Measurements from ENCODE around the gene NCOA3. TPM values are rescaled to one million over a fixed set of nuclear protein-coding genes. Genes with fewer than 3 reads are reported as not detected.
A peak's percentile ranks its signal among the peaks of the same experiment; 100 is the strongest.

Gene NCOA3
- total RNA-seq, 1 donor from 2014 or later = 23.8 TPM

DNA sequence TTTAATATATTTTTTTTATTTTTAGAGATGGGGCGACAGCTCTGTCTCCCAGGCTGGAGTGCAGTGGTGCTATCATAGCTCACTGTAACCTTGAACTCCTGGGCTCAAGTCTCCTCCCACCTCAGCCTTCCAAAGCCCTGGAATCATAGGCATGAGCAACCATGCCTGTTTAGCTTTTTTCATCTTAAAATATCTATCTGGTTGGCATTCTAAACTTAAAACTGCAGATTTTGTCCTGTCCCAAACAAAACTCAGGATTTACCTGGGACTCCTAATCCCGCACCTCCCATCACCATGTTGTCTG, 158.9 kb downstream of the NCOA3 start:
- intact Hi-C loops (cut with micrococcal nuclease) = no loop called here
- H3K27me3 ChIP-seq (ENCODE audit: low read depth) = no peaks in the 10 kb centered on the region
- H3K4me3 ChIP-seq = no peak overlapping the region
- no peak overlapping the region for H3K27ac ChIP-seq (replicated peaks)
- peaks cover 26% of the 10 kb centered on the region for H3K4me1 ChIP-seq
- H3K36me3 ChIP-seq = peaks cover 48% of the 10 kb centered on the region
- H3K9me3 ChIP-seq (replicated peaks) = no peaks in the 10 kb centered on the region
- TF ChIP-seq, protein P1, sequence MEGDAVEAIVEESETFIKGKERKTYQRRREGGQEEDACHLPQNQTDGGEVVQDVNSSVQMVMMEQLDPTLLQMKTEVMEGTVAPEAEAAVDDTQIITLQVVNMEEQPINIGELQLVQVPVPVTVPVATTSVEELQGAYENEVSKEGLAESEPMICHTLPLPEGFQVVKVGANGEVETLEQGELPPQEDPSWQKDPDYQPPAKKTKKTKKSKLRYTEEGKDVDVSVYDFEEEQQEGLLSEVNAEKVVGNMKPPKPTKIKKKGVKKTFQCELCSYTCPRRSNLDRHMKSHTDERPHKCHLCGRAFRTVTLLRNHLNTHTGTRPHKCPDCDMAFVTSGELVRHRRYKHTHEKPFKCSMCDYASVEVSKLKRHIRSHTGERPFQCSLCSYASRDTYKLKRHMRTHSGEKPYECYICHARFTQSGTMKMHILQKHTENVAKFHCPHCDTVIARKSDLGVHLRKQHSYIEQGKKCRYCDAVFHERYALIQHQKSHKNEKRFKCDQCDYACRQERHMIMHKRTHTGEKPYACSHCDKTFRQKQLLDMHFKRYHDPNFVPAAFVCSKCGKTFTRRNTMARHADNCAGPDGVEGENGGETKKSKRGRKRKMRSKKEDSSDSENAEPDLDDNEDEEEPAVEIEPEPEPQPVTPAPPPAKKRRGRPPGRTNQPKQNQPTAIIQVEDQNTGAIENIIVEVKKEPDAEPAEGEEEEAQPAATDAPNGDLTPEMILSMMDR (IDR thresholded peaks at IDR 0.05; ENCODE audit: borderline replicate concordance) = no peak
- DNase-seq = no peak

GRCh38 chr20:47660983-47661700, 159.5 kb downstream of the NCOA3 start:
- Histone ChIP-seq H3K27ac (replicated peaks) (no peak overlapping the region), H3K9me3 (replicated peaks) (no peaks in the 10 kb centered on the region), H3K27me3 (ENCODE audit: low read depth) (no peaks in the 10 kb centered on the region), H3K36me3 (peaks cover 46% of the 10 kb centered on the region), H3K4me1 (peaks cover 26% of the 10 kb centered on the region), H3K4me3 (no peak overlapping the region)
- TF ChIP-seq, protein P1 (IDR thresholded peaks at IDR 0.05; ENCODE audit: borderline replicate concordance) = no peak
- DNase-seq = no peak
- intact Hi-C loops (cut with micrococcal nuclease) = no loop called here

DNA sequence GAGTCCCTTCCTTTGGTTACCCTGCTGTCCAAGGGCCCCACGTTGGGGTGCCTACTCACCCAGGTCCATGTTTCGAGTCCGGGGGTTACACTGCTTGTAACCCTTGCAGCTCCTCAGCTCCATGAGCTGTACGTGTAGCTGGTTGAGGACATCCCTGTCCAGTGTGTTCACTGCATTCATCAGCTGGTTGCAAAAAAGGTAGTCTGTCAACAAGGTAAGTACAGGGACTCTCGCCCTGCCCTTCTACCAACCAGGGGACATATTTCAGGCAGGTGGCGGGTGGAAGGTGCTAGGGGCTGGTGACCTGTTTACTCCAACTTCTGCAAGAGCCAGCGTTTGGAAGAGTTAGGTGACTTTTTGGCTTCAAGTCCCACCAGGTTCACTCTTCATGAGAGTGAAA, 160.0 kb downstream of the NCOA3 start:
- H3K4me1 ChIP-seq = peaks cover 26% of the 10 kb centered on the region
- H3K36me3 ChIP-seq = peaks cover 45% of the 10 kb centered on the region
- DNase-seq = no peak
- no peaks in the 10 kb centered on the region for H3K9me3 ChIP-seq (replicated peaks)
- H3K27ac ChIP-seq (replicated peaks) = no peak overlapping the region
- TF ChIP-seq, protein P1 (IDR thresholded peaks at IDR 0.05; ENCODE audit: borderline replicate concordance) = no peak
- H3K27me3 ChIP-seq (ENCODE audit: low read depth) = no peaks in the 10 kb centered on the region
- intact Hi-C loops (cut with micrococcal nuclease) = no loop called here
- no peak overlapping the region for H3K4me3 ChIP-seq

DNA sequence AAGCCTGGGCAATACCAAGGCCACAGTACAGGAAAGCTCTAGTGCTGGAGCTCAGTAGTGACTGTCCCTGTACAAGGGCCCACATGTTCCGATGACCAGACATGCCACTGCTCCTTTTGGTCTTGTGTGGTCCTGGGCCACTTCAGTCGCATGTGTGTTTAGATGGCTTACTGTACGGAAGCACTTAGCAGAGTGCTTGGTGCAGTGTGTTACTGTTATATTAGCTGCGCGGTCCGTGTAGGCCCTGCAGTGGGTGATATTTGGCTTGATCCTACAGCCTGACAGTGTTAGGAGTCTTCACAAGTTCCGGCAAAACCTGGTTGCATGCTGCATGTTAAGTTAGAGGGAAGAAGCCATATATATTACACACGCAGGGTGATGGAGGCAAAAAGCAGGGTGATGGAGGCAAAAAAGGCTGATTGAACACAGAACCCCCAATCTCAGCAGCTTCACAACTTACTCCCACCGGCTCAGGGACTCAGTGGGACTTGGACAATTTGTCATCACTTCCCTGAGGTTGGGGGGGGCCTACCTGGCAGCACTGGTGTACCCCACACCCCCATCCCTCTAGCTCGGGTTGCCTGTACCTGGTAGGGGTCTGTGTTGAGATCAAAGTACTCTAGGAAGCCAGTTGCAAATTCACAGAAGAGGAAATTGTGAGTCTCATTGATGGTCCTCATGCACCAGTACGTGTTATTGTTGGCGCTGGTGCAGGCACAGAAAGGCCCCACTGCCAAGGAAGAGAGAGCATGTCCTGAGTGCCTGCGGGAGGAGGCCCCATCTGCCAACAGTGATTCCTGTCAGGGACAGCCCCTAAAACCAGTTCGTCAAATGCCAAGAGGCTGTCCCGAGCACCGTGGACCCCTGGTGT, 161.0 kb downstream of the NCOA3 start:
- peaks cover 35% of the 10 kb centered on the region for H3K36me3 ChIP-seq
- TF ChIP-seq, protein P1 (IDR thresholded peaks at IDR 0.05; ENCODE audit: borderline replicate concordance) = no peak
- no peak for DNase-seq
- peaks cover 31% of the 10 kb centered on the region for H3K4me1 ChIP-seq
- H3K9me3 ChIP-seq (replicated peaks) = no peaks in the 10 kb centered on the region
- H3K27ac ChIP-seq (replicated peaks) = no peak overlapping the region
- no peak overlapping the region for H3K4me3 ChIP-seq
- H3K27me3 ChIP-seq (ENCODE audit: low read depth) = no peaks in the 10 kb centered on the region
- intact Hi-C loops (cut with micrococcal nuclease) = no loop called here

DNA sequence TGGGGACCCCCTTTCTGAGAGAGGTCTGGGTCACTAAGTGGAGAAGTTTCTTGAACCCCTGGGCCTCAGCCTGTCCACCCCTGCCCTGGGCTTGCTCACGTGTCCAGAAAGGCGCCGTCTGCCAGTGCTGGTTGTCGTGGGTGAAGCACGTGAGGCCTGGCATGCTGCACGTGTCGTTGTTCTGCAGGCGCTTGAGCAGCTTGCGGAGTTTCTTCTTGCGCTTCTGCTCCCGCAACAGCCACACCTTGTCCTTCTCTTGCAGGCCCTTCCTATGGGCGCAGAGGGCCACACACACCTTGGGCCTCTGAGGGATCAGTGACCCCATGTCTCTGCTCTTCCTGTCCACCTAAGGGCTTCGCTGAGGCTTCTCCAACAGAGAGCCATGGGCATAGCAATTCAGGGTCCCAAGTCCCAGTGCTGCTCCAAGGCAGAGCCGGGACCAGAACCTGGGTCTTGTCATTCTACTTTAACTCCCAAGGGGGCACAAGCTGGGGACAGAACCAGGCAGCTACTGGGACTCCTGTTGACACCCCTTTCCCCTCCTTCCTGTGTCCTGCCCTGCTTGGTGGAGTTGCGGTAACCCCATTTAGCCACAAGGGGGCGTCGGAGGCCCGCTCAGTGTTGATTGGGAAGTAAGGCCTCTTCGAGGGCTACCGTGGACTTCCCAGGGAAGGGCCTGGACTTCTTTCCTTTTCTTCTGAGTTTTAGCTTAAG, 161.8 kb downstream of the NCOA3 start:
- TF ChIP-seq, protein P1 (IDR thresholded peaks at IDR 0.05; ENCODE audit: borderline replicate concordance) = peak; percentile 97
- H3K27ac ChIP-seq (replicated peaks) = peak overlapping the region; percentile 20
- peaks cover 29% of the 10 kb centered on the region for H3K36me3 ChIP-seq
- intact Hi-C loops (cut with micrococcal nuclease) = no loop called here
- H3K27me3 ChIP-seq (ENCODE audit: low read depth) = no peaks in the 10 kb centered on the region
- H3K4me3 ChIP-seq = no peak overlapping the region
- no peaks in the 10 kb centered on the region for H3K9me3 ChIP-seq (replicated peaks)
- peaks cover 31% of the 10 kb centered on the region for H3K4me1 ChIP-seq
- DNase-seq = peak; percentile 71

Data from left ventricle myocardium inferior (tissue), 1 donor.